SK-MEL-5 (cell line): Measurements from ENCODE around the gene SYCP2L. TPM values are rescaled to one million over a fixed set of nuclear protein-coding genes. Genes with fewer than 3 reads are reported as not detected.
A peak's percentile ranks its signal among the peaks of the same experiment; 100 is the strongest.
"Not testable (repeated sequence)": the region's sequence is repeated elsewhere in the genome, so short reads cannot be mapped to it uniquely, and the experiment has no call there.

ENCODE experiments used
- DNase-seq: peaks from one replicate; pipeline ENCODE4 v3.0.0-alpha.2; 2016; ENCODE audit warnings: low read depth, low spot score
- in situ Hi-C: cut with HindIII; loops from 2 replicates; pipeline ENCODE4 v1.10.0; 2016; ENCODE audit warnings: low sequenced_read_pairs, high pct_unique_total_duplicates, low pct_unique_long_range_greater_than_20kb
- total RNA-seq: library from RNA; depleted of rRNA; stranded (reverse); fragments of >200 nt; shearing (Covaris generic); gene quantifications from 2 replicates; pipeline ENCODE4 v1.2.3, GENCODE V29; 2014

SYCP2L gene
- total RNA-seq, 1 experiment from 2014 or later = 5.6 TPM

DNA sequence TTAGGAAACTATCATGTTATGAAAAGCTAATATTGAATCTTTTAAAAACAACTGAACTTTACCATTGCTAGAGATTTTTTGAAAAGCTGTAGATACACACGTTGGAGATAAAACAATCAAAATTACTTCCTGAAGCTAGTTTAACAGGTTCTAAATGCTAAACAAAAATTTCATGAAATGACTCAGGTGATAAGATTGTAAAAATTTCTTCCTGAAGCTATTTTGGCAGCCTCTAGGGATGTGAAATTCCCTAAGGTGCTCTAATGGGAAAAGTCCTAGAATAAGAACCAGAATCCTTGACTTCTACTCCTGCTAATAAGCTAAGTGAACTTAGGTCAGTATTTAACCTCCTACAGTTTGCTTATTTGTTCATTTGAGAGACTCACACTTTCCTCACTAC is 13.5 kb upstream of the SYCP2L start:
- no peak for DNase-seq
- in situ Hi-C loops = no loop called here

DNA sequence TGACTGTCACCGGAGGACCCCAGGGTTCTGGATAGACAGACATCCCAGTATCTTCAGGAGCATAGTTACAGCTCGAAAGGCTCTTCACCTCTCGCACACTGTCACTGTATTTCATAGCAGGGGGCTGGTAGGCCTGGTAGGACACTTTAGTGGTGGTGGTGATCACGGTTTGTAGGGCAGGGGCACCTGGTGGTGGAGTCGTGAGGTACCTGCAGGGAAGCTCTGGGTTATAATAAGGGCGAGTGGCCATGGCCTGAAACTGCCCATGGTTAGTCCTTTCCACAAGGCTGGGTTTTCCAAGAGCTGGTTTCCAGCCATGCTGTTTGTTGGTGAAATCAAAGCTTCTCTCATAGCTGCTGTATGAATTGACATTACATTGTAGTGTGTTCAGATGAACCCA is 12.6 kb upstream of the SYCP2L start:
- in situ Hi-C loops = no loop called here
- no peak for DNase-seq

DNA sequence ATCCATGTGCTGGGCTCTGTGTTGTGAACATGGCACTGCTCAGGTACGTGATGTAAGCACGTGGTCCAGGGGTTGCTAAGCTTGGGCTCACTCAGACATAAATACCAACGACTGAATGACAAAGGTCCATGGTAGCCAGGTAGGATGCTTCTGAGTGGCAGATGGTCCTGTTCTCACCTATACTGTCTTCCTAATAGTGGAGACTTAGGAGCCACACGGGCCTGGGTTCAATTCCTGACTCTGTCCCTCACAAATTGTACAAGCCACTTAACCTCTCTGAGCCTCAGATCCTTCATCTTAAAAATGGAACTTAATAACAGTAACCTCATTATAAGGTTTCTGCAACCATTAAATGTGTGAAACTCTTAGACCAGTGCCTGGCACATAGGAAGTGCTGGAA is 11.8 kb upstream of the SYCP2L start:
- no peak for DNase-seq
- in situ Hi-C loops = no loop called here

- in situ Hi-C loops = no loop called here
- DNase-seq = no peak
These were observed 9.8 kb upstream of the SYCP2L start for GRCh38 chr6:10877012-10877411.

DNA sequence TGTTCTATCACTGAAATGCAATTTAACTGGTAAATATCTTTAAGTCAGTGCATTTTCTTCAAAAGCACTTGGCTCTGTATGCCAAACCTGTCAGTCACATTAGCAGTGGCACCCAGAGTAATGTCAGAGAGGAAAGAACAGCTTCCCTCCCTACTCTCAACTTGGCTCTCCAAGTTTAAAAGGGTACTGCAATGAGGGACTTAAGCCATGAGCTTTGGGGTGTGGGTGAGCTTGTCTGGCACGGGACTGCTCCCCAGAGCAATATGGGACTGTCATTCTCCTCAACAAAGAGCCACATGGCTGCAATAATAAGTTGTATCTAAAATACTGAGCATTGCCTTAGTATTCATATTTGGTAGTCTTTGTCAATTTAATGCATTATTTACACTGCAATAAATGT is 9.0 kb upstream of the SYCP2L start:
- DNase-seq = no peak
- in situ Hi-C loops = no loop called here

DNA sequence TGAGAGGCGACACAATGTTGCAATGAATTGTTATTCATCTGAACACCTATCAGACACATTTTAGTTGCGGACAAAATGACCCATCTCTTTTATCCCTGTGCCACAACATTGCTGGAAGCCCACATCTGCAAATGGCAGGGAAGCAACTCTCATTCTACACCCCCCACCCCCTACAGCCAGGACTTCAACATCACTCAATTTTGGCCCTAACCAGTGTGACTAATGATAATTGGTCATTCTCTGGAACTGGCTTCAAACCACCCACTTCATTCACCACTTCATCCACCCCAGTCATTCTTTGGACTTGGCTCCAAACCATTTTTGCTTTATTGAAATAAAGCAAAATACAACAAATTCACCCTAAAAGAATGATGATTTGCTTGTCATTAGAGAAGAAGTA is 6.5 kb upstream of the SYCP2L start:
- in situ Hi-C loops = no loop called here
- no peak for DNase-seq

DNA sequence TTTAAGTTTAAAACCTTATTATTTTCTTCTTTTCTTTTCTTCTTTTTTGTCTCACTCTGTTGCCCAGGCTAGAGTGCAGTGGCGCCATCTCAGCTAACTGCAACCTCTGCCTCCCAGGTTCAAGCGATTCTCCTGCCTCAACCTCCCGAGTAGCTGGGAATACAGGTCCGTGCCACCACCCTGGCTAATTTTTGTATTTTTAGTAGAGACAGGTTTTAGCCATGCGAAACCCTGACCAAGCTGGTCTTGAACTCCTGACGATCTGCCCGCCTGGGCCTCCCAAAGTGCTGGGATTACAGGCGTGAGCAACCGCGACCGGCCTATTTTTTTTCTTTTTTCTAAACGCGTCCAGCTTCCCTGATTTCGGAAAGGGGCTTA is 4.6 kb upstream of the SYCP2L start:
- in situ Hi-C loops, DNase-seq: not testable (repeated sequence)

DNA sequence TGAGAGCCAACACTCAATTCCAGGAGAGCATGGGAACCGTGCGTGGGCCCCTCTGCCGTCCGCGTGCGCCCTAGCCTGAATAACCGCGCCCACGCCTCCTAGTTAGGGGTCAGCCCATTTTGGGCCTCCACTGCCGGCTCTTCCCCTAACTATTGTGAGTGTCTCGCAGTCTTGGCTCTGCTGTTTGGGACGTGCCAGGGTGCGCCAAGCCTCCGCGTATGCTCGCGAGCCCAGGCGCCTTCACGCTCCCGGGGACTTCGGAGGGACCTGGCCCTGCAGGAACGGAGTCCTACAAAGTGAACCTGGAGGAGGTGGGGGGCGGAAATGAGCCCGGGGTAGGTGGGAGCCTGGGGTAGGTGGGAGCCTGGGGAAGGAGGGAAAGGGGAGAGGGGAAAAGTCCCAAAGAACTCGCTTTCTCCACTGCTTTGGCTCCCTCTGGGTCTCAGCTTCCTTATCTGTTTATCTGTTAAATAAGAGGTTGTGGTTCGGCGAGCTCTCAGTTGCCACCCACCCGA is 4.1 kb upstream of the SYCP2L start:
- no peak for DNase-seq
- in situ Hi-C loops = no loop called here

DNA sequence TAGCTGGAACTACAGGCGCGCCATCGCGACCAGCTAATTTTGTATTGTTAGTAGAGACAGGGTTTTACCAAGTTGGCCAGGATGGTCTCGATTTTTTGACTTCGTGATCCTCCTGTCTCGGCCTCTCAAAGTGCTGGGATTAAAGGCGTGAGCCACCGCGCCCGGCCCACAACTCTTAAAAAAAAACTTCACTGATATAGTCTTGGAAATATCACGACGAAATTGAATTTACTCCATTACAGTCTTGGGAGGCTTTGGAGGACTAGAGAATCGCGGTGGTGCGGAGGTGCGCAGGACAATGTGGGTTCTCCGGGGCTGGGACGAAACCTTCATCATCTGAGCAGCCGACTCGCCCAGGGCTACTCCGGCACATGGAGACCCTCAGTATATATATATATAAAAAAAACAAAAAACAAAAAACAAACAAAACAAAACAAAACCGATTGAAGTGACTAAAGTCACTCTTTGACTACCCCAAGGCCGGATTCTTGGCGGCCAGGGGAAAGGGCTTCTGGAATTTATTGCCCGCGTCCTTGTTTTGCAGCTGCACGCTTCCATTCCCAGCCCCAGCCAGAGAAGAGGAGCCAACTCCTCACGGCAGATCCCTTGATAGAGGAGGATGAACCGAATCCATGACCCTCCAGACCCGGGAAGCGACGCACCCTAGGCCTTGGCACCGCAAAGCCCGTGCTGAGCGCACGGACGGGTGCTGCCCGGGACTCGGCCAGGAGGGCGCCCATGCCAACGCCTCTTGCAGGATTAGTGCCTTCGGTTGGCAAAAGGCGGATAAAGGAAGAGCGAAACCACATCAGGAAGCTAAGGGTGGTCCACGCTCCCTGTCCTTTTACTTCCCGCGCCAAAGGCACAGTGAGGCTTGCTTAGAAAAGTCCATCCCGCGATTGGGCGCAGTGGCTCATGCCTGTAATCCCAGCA is 3.3 kb upstream of the SYCP2L start:
- in situ Hi-C loops = no loop called here
- no peak for DNase-seq

DNA sequence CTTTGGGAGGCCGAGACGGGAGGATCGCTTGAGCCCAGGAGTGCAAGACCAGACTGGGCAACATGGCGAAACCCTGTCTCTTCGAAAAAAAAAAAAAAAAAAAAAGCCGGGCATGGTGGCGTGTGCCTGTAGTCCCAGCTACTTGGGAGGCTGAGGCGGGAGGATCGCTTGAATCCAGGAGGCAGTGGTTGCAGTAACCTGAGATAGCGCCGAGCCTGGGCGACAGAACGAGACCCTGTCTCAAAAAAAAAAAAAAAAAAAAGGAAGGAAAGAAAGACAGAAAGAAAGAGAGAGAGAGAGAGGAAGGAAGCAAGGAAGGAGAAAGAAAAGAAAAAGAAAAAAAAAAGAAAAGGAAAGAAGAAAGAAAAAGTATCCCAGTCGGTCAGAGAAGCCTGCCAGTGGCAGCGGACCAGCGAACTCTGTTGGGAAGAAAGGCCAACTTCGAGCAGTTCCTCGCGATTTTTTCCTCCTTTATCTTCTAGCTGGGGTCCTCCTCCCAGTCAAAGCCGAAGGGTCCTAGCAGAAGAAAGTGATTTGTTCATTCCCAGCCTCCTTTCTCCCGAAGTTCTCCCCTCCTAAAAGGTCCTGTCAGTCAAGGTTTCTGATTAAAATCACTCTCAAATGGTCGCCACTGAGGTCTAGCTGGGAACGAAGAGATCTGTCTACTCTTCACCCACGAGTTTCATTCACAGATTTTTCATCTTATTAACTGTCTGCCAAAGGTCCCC is 2.4 kb upstream of the SYCP2L start:
- DNase-seq = no peak
- in situ Hi-C loops = no loop called here

DNA sequence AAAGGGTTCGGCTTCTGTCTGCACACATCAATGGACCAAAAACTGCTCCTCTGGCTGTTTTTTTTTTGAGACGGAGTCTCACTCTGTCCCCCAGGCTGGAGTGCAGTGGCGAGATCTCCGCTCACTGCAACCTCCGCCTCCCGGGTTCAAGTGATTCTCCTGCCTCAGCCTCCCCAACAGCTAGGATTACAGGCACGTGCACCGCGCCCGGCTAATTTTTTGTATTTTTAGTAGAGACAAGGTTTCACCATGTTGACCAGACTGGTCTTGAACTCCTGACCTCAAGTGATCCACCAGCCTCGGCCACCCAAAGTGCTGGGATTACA is 524 bp upstream of the SYCP2L start:
- peak; percentile 16 for DNase-seq
- in situ Hi-C loops = not testable (repeated sequence)

DNA sequence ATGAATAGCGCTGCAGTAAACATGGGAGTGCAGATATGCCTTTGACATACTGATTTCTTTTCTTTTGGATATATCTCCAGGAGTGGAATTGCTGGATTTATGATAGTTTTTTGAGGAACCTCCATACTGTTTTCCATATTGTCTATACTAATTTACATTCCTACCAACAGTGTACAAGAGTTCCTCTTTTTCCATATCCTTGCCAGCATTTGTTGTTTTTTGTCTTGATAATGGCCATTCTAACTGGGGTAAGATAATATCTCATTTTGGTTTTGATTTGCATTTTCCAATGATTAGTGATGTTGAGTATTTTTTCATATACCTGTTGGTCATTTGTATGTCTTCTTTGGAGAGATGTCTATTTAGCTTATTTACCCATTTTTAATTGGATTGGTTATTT is 3.3 kb downstream of the SYCP2L start:
- in situ Hi-C loops = no loop called here
- no peak for DNase-seq

GRCh38 chr6:10891960-10892359 is 5.1 kb downstream of the SYCP2L start:
- in situ Hi-C loops = no loop called here
- no peak for DNase-seq

GRCh38 chr6:10894958-10895357 is 8.1 kb downstream of the SYCP2L start:
- DNase-seq = no peak
- in situ Hi-C loops = no loop called here

DNA sequence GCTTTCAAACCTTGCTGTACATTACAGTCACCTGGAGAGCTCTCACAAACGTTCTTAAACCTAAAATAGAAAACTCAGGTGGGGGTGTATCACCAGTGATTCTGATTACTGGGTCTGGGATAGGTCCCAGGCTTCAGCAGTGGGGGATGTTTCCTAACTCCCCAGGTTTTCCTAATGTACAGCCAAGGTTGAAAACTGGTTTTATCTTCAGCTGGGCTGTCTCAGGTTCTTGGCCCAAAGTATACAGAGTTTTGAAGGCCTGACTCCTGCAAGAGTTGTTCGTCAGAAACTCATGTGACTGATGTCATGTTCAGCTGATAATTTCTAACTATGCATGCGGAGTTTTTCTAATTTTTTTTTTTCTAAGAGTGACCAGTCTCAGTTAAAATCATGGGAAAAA is 9.8 kb downstream of the SYCP2L start:
- DNase-seq = no peak
- in situ Hi-C loops = no loop called here

GRCh38 chr6:10901770-10902169 is 14.9 kb downstream of the SYCP2L start:
- DNase-seq = no peak
- in situ Hi-C loops = no loop called here

- in situ Hi-C loops = no loop called here
- no peak for DNase-seq
These were observed 17.2 kb downstream of the SYCP2L start for GRCh38 chr6:10904015-10904414.

- DNase-seq = no peak
- in situ Hi-C loops = no loop called here
These were observed 21.4 kb downstream of the SYCP2L start for GRCh38 chr6:10908228-10908627.

DNA sequence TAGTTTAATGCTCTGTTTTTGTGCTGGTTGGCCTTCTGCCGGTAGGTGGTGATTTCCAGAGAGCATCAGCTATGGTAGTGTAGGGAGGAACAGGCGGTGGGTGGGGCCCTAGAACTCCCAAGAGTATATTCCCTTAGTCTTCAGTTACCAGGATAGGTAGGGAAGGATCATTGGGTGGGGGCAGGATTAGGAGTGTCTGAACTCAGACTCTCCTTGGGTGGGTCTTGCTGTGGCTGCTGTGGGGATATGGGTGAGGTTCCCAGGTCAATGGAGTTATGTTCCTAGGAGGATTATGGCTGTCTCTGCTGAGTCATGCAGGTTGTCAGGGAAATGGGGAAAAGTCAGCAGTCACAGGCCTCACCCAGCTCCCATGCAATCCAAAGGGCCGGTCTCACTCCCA is 32.7 kb downstream of the SYCP2L start:
- DNase-seq, in situ Hi-C loops: not testable (repeated sequence)
